SK-N-SH treated with all-trans-retinoic acid at 6 μM for 48 hours (cell line): Measurements from ENCODE around the gene AKAP8L.

Experiments
- CSRNP3 ChIP-seq: fragments of 250-450 bp; sonication (Bioruptor Pico); IDR thresholded peaks from 2 replicates; pipeline ENCODE4 v1.5.1; 2021; ENCODE audit warnings: mild to moderate bottlenecking, moderate library complexity
- OSR1 ChIP-seq: fragments of 250-450 bp; sonication (Bioruptor Pico); IDR thresholded peaks from 2 replicates; pipeline ENCODE4 v1.8.0; 2022; ENCODE audit warnings: moderate library complexity, mild to moderate bottlenecking, inconsistent platforms

GRCh38 chr19:15442142-15442920 is 23.5 kb upstream of the AKAP8L start:
- TF ChIP-seq CSRNP3 (CRISPR knock-in tag), result no peak
- no peak for TF ChIP-seq OSR1 (CRISPR knock-in tag)
